Panc1 (cell line): ENCODE data around the gene MICALL1.

Source experiments
- POLR2AphosphoS5 ChIP-seq: IDR thresholded peaks from 2 replicates; pipeline ENCODE4 v1.6.1; 2012; ENCODE audit warnings: mild to moderate bottlenecking, low read depth, low read length, moderate library complexity
- TF ChIP-seq, protein P1 (sequence below): fragments of 450-650 bp; IDR thresholded peaks from 2 replicates; pipeline ENCODE4 v1.5.1; 2017; ENCODE audit warnings: mild to moderate bottlenecking

DNA sequence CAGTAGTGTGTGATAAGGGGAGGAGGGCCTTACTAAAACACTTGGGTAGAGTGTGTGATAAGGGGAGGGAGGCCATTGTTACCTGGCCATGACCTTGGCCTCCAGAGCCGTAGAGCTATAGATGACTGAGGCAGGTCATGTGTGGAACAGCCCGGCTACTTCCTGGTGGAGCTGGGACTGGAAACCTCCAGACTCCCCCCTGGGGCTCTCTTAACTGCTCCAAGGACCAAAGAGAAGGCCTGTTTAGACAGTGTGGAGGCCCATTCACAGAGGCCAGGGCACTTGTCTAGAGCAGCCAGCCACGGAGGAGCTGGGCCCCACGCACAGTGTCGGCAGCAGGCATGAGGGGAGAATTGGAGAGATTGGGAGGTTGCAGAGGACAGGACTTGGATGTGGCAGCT is 12.5 kb upstream of the MICALL1 start:
- TF ChIP-seq POLR2AphosphoS5: no peak
- TF ChIP-seq, protein P1, sequence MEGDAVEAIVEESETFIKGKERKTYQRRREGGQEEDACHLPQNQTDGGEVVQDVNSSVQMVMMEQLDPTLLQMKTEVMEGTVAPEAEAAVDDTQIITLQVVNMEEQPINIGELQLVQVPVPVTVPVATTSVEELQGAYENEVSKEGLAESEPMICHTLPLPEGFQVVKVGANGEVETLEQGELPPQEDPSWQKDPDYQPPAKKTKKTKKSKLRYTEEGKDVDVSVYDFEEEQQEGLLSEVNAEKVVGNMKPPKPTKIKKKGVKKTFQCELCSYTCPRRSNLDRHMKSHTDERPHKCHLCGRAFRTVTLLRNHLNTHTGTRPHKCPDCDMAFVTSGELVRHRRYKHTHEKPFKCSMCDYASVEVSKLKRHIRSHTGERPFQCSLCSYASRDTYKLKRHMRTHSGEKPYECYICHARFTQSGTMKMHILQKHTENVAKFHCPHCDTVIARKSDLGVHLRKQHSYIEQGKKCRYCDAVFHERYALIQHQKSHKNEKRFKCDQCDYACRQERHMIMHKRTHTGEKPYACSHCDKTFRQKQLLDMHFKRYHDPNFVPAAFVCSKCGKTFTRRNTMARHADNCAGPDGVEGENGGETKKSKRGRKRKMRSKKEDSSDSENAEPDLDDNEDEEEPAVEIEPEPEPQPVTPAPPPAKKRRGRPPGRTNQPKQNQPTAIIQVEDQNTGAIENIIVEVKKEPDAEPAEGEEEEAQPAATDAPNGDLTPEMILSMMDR: no peak
